Activated T-helper 1 cell treated with anti-CD3 and anti-CD28 coated beads, Interleukin-12 subunit alpha, Interleukin-12 subunit beta, Interleukin-2, Interleukin-4 antibody, amounts not matched to agents 30 ng/mL and 10 ng/mL and 1 ng/mL, durations not matched to agents 14 hours and 24 hours and 36 hours (primary cell): Measurements from ENCODE around the gene LRRC15. TPM values are rescaled to one million over a fixed set of nuclear protein-coding genes. Genes with fewer than 3 reads are reported as not detected.

Source experiments
- DNase-seq: peaks from one replicate; pipeline ENCODE4 v3.0.0; 2021; ENCODE audit warnings: low spot score
- H3K27ac Mint-ChIP-seq: one replicate; pipeline ENCODE4 v1.8.0; 2021; ENCODE audit warnings: mild to moderate bottlenecking, mixed read lengths
- H3K27me3 Mint-ChIP-seq: one replicate; pipeline ENCODE4 v1.8.0; 2022; ENCODE audit warnings: mild to moderate bottlenecking, moderate library complexity, mixed read lengths; ENCODE audit not compliant: insufficient read depth
- H3K36me3 Mint-ChIP-seq: one replicate; pipeline ENCODE4 v1.8.0; 2021; ENCODE audit warnings: low read depth, mixed read lengths
- H3K4me1 Mint-ChIP-seq: one replicate; pipeline ENCODE4 v1.8.0; 2021; ENCODE audit warnings: low read depth, mixed read lengths
- H3K4me3 Mint-ChIP-seq: one replicate; pipeline ENCODE4 v1.8.0; 2021; ENCODE audit warnings: mild to moderate bottlenecking, moderate library complexity, mixed read lengths
- H3K9me3 Mint-ChIP-seq: one replicate; pipeline ENCODE4 v1.8.0; 2021; ENCODE audit warnings: mixed read lengths
- intact Hi-C: fragments of 100-400 bp; cut with micrococcal nuclease; formaldehyde crosslinking; loops from one replicate; pipeline ENCODE4 v1.15.1; 2024
- total RNA-seq: library from RNA; stranded (reverse); gene quantifications from 2 replicates; pipeline ENCODE4 v1.2.3, GENCODE V29; 2022

LRRC15 gene
- total RNA-seq, 1 donor from 2014 or later, result not detected

- H3K27me3 Mint-ChIP-seq, result peaks cover 16% of the 10 kb centered on the region
- no peaks in the 10 kb centered on the region for H3K9me3 Mint-ChIP-seq
- H3K4me3 Mint-ChIP-seq, result no peak overlapping the region
- no peak overlapping the region for H3K27ac Mint-ChIP-seq
- DNase-seq, result no peak
- intact Hi-C loops, result no loop called here
- peaks cover 4% of the 10 kb centered on the region for H3K4me1 Mint-ChIP-seq
- H3K36me3 Mint-ChIP-seq, result no peaks in the 10 kb centered on the region
These were observed 13.3 kb upstream of the LRRC15 start for GRCh38 chr3:194382892-194383223.

- H3K4me3 Mint-ChIP-seq, result no peak overlapping the region
- no peaks in the 10 kb centered on the region for H3K36me3 Mint-ChIP-seq
- no peaks in the 10 kb centered on the region for H3K9me3 Mint-ChIP-seq
- peaks cover 4% of the 10 kb centered on the region for H3K4me1 Mint-ChIP-seq
- H3K27ac Mint-ChIP-seq, result no peak overlapping the region
- no peak for DNase-seq
- H3K27me3 Mint-ChIP-seq, result peaks cover 15% of the 10 kb centered on the region
- intact Hi-C loops, result no loop called here
These were observed 12.8 kb upstream of the LRRC15 start for GRCh38 chr3:194382196-194382891.

GRCh38 chr3:194381460-194381875, 11.9 kb upstream of the LRRC15 start:
- Mint-ChIP-seq H3K4me3 (no peak overlapping the region), H3K27ac (no peak overlapping the region)
- no peak for DNase-seq

GRCh38 chr3:194380326-194380725, 10.8 kb upstream of the LRRC15 start:
- Mint-ChIP-seq H3K4me1 (peaks cover 4% of the 10 kb centered on the region), H3K9me3 (no peaks in the 10 kb centered on the region), H3K4me3 (no peak overlapping the region), H3K27ac (no peak overlapping the region), H3K36me3 (no peaks in the 10 kb centered on the region), H3K27me3 (peaks cover 19% of the 10 kb centered on the region)
- DNase-seq, result no peak
- intact Hi-C loops, result no loop called here

More at GRCh38 chr3:194381460-194381875, 11.9 kb upstream of the LRRC15 start:
- Mint-ChIP-seq H3K4me1 (peaks cover 4% of the 10 kb centered on the region), H3K36me3 (no peaks in the 10 kb centered on the region), H3K9me3 (no peaks in the 10 kb centered on the region), H3K27me3 (peaks cover 17% of the 10 kb centered on the region)
- intact Hi-C loops, result no loop called here

GRCh38 chr3:194379651-194380050, 10.1 kb upstream of the LRRC15 start:
- Mint-ChIP-seq H3K36me3 (no peaks in the 10 kb centered on the region), H3K27me3 (peaks cover 22% of the 10 kb centered on the region), H3K4me3 (no peak overlapping the region), H3K4me1 (peaks cover 4% of the 10 kb centered on the region), H3K9me3 (no peaks in the 10 kb centered on the region), H3K27ac (no peak overlapping the region)
- no peak for DNase-seq
- intact Hi-C loops, result no loop called here

- H3K4me1 Mint-ChIP-seq, result peaks cover 4% of the 10 kb centered on the region
- no peaks in the 10 kb centered on the region for H3K36me3 Mint-ChIP-seq
- H3K4me3 Mint-ChIP-seq, result no peak overlapping the region
- peaks cover 22% of the 10 kb centered on the region for H3K27me3 Mint-ChIP-seq
- no peak for DNase-seq
- intact Hi-C loops, result no loop called here
- H3K9me3 Mint-ChIP-seq, result no peaks in the 10 kb centered on the region
- no peak overlapping the region for H3K27ac Mint-ChIP-seq
These were observed 9.7 kb upstream of the LRRC15 start for GRCh38 chr3:194379231-194379630.

- Mint-ChIP-seq H3K27me3 (peaks cover 18% of the 10 kb centered on the region), H3K4me3 (no peak overlapping the region), H3K9me3 (no peaks in the 10 kb centered on the region), H3K27ac (no peak overlapping the region), H3K36me3 (no peaks in the 10 kb centered on the region), H3K4me1 (peaks cover 4% of the 10 kb centered on the region)
- DNase-seq, result no peak
- intact Hi-C loops, result no loop called here
These were observed 8.2 kb upstream of the LRRC15 start for GRCh38 chr3:194377708-194378107.

- no peak for DNase-seq
These were observed 6.7 kb upstream of the LRRC15 start for GRCh38 chr3:194376241-194376560.

GRCh38 chr3:194375473-194376240, 6.1 kb upstream of the LRRC15 start:
- H3K9me3 Mint-ChIP-seq, result no peaks in the 10 kb centered on the region
- H3K4me3 Mint-ChIP-seq, result no peak overlapping the region
- H3K4me1 Mint-ChIP-seq, result no peaks in the 10 kb centered on the region
- H3K27ac Mint-ChIP-seq, result no peak overlapping the region
- peaks cover 24% of the 10 kb centered on the region for H3K27me3 Mint-ChIP-seq
- H3K36me3 Mint-ChIP-seq, result no peaks in the 10 kb centered on the region
- no peak for DNase-seq
- intact Hi-C loops, result no loop called here

More at GRCh38 chr3:194376241-194376560, 6.7 kb upstream of the LRRC15 start:
- Mint-ChIP-seq H3K27me3 (peaks cover 22% of the 10 kb centered on the region), H3K4me3 (no peak overlapping the region), H3K4me1 (no peaks in the 10 kb centered on the region), H3K27ac (no peak overlapping the region), H3K36me3 (no peaks in the 10 kb centered on the region), H3K9me3 (no peaks in the 10 kb centered on the region)
- intact Hi-C loops, result no loop called here

- Mint-ChIP-seq H3K4me1 (no peaks in the 10 kb centered on the region), H3K36me3 (no peaks in the 10 kb centered on the region), H3K9me3 (no peaks in the 10 kb centered on the region), H3K27me3 (peaks cover 31% of the 10 kb centered on the region), H3K27ac (no peak overlapping the region), H3K4me3 (no peak overlapping the region)
- no peak for DNase-seq
- intact Hi-C loops, result no loop called here
These were observed 5.4 kb upstream of the LRRC15 start for GRCh38 chr3:194374935-194375334.

- no peaks in the 10 kb centered on the region for H3K9me3 Mint-ChIP-seq
- DNase-seq, result no peak
- no peaks in the 10 kb centered on the region for H3K4me1 Mint-ChIP-seq
- no peak overlapping the region for H3K27ac Mint-ChIP-seq
- intact Hi-C loops, result no loop called here
- H3K27me3 Mint-ChIP-seq, result peaks cover 37% of the 10 kb centered on the region
- no peaks in the 10 kb centered on the region for H3K36me3 Mint-ChIP-seq
- no peak overlapping the region for H3K4me3 Mint-ChIP-seq
These were observed 4.4 kb upstream of the LRRC15 start for GRCh38 chr3:194373899-194374298.

- H3K9me3 Mint-ChIP-seq, result no peaks in the 10 kb centered on the region
- H3K36me3 Mint-ChIP-seq, result no peaks in the 10 kb centered on the region
- peaks cover 38% of the 10 kb centered on the region for H3K27me3 Mint-ChIP-seq
- H3K4me1 Mint-ChIP-seq, result no peaks in the 10 kb centered on the region
- H3K4me3 Mint-ChIP-seq, result no peak overlapping the region
- H3K27ac Mint-ChIP-seq, result no peak overlapping the region
- intact Hi-C loops, result no loop called here
- DNase-seq, result no peak
These were observed 3.5 kb upstream of the LRRC15 start for GRCh38 chr3:194373028-194373427.

- no peak for DNase-seq
- Mint-ChIP-seq H3K36me3 (no peaks in the 10 kb centered on the region), H3K27me3 (peaks cover 36% of the 10 kb centered on the region), H3K4me1 (no peaks in the 10 kb centered on the region), H3K9me3 (no peaks in the 10 kb centered on the region), H3K27ac (no peak overlapping the region), H3K4me3 (no peak overlapping the region)
- intact Hi-C loops, result no loop called here
These were observed 1.2 kb upstream of the LRRC15 start for GRCh38 chr3:194370753-194371152.
